ENCODE measurements around the gene PDZRN4. TPM values are rescaled to one million over a fixed set of nuclear protein-coding genes. Genes with fewer than 3 reads are reported as not detected.
"Not testable (repeated sequence)": the region's sequence is repeated elsewhere in the genome, so short reads cannot be mapped to it uniquely, and the experiment has no call there.

PDZRN4 gene
- total RNA-seq = not detected in 2 replicates

- Mint-ChIP-seq H3K36me3 (ENCODE audit: low read depth) (peaks cover 1% of the 10 kb centered on the region), H3K9me3 (no peaks in the 10 kb centered on the region), H3K4me3 (no peak within 1 kb of the TSS), H3K27me3 (peaks cover 36% of the 10 kb centered on the region), H3K27ac (no peak within 1 kb of the TSS), H3K4me1 (peaks cover 2% of the 10 kb centered on the region)
- DNase-seq = no peak
- intact Hi-C loops (cut with micrococcal nuclease) = no loop called here
These were observed at the start of gene PDZRN4 for GRCh38 chr12:41188058-41188840. Gene PDZRN4, plus strand, starts transcription at chr12:41188320.

- intact Hi-C loops (cut with micrococcal nuclease) = no loop called here
- Mint-ChIP-seq H3K4me1 (no peaks in the 10 kb centered on the region), H3K27me3 (no peaks in the 10 kb centered on the region), H3K9me3 (peaks cover 3% of the 10 kb centered on the region), H3K4me3 (no peak overlapping the region), H3K27ac (no peak overlapping the region), H3K36me3 (ENCODE audit: low read depth) (no peaks in the 10 kb centered on the region)
- DNase-seq = no peak
These were observed 48.0 kb upstream of the PDZRN4 start for GRCh38 chr12:41140117-41140516.

GRCh38 chr12:41141104-41141503 is 47.0 kb upstream of the PDZRN4 start:
- Mint-ChIP-seq H3K4me1 (no peaks in the 10 kb centered on the region), H3K9me3 (peaks cover 3% of the 10 kb centered on the region), H3K4me3 (no peak overlapping the region), H3K27ac (no peak overlapping the region), H3K27me3 (no peaks in the 10 kb centered on the region), H3K36me3 (ENCODE audit: low read depth) (no peaks in the 10 kb centered on the region)
- intact Hi-C loops (cut with micrococcal nuclease) = no loop called here
- DNase-seq = no peak

- Mint-ChIP-seq H3K27me3 (no peaks in the 10 kb centered on the region), H3K4me3 (no peak overlapping the region), H3K27ac (no peak overlapping the region), H3K36me3 (ENCODE audit: low read depth) (no peaks in the 10 kb centered on the region), H3K9me3 (peaks cover 3% of the 10 kb centered on the region), H3K4me1 (no peaks in the 10 kb centered on the region)
- DNase-seq = no peak
- intact Hi-C loops (cut with micrococcal nuclease) = no loop called here
These were observed 45.7 kb upstream of the PDZRN4 start for GRCh38 chr12:41142376-41142775.

GRCh38 chr12:41151793-41152192 is 36.3 kb upstream of the PDZRN4 start:
- Mint-ChIP-seq H3K4me1 (no peaks in the 10 kb centered on the region), H3K4me3 (no peak overlapping the region), H3K9me3 (no peaks in the 10 kb centered on the region), H3K27ac (no peak overlapping the region), H3K36me3 (ENCODE audit: low read depth) (no peaks in the 10 kb centered on the region), H3K27me3 (no peaks in the 10 kb centered on the region)
- intact Hi-C loops (cut with micrococcal nuclease) = no loop called here
- no peak for DNase-seq

GRCh38 chr12:41162461-41162860 is 25.7 kb upstream of the PDZRN4 start:
- intact Hi-C loops (cut with micrococcal nuclease) = no loop called here
- Mint-ChIP-seq H3K9me3 (peaks cover 4% of the 10 kb centered on the region), H3K4me3 (no peak overlapping the region), H3K4me1 (no peaks in the 10 kb centered on the region), H3K27ac (no peak overlapping the region), H3K36me3 (ENCODE audit: low read depth) (no peaks in the 10 kb centered on the region), H3K27me3 (no peaks in the 10 kb centered on the region)
- no peak for DNase-seq

- H3K4me1 Mint-ChIP-seq = no peaks in the 10 kb centered on the region
- DNase-seq = no peak
- no peaks in the 10 kb centered on the region for H3K36me3 Mint-ChIP-seq (ENCODE audit: low read depth)
- intact Hi-C loops (cut with micrococcal nuclease) = no loop called here
- no peaks in the 10 kb centered on the region for H3K9me3 Mint-ChIP-seq
- H3K4me3 Mint-ChIP-seq = no peak overlapping the region
- no peaks in the 10 kb centered on the region for H3K27me3 Mint-ChIP-seq
- no peak overlapping the region for H3K27ac Mint-ChIP-seq
These were observed 20.4 kb upstream of the PDZRN4 start for GRCh38 chr12:41167701-41168100.

- Mint-ChIP-seq H3K27ac (no peak overlapping the region), H3K27me3 (no peaks in the 10 kb centered on the region), H3K4me1 (no peaks in the 10 kb centered on the region), H3K4me3 (no peak overlapping the region), H3K36me3 (ENCODE audit: low read depth) (no peaks in the 10 kb centered on the region), H3K9me3 (no peaks in the 10 kb centered on the region)
- DNase-seq = no peak
- intact Hi-C loops (cut with micrococcal nuclease) = no loop called here
These were observed 13.5 kb upstream of the PDZRN4 start for GRCh38 chr12:41174602-41175001.

- H3K27me3 Mint-ChIP-seq; H3K9me3 Mint-ChIP-seq; DNase-seq; H3K4me1 Mint-ChIP-seq; H3K36me3 Mint-ChIP-seq (ENCODE audit: low read depth); H3K27ac Mint-ChIP-seq; intact Hi-C loops (cut with micrococcal nuclease); H3K4me3 Mint-ChIP-seq: not testable (repeated sequence)
These were observed 8.6 kb upstream of the PDZRN4 start for GRCh38 chr12:41179507-41179906.

- no peak for DNase-seq
- Mint-ChIP-seq H3K27ac (no peak overlapping the region), H3K27me3 (peaks cover 26% of the 10 kb centered on the region), H3K36me3 (ENCODE audit: low read depth) (peaks cover 1% of the 10 kb centered on the region), H3K9me3 (peaks cover 4% of the 10 kb centered on the region), H3K4me1 (peaks cover 2% of the 10 kb centered on the region), H3K4me3 (no peak overlapping the region)
- intact Hi-C loops (cut with micrococcal nuclease) = no loop called here
These were observed 3.3 kb upstream of the PDZRN4 start for GRCh38 chr12:41184864-41185263.

- Mint-ChIP-seq H3K4me1 (peaks cover 2% of the 10 kb centered on the region), H3K27me3 (peaks cover 34% of the 10 kb centered on the region), H3K9me3 (peaks cover 4% of the 10 kb centered on the region), H3K4me3 (no peak overlapping the region), H3K27ac (no peak overlapping the region), H3K36me3 (ENCODE audit: low read depth) (peaks cover 1% of the 10 kb centered on the region)
- DNase-seq = no peak
- intact Hi-C loops (cut with micrococcal nuclease) = no loop called here
These were observed 2.1 kb upstream of the PDZRN4 start for GRCh38 chr12:41186026-41186425.

- Mint-ChIP-seq H3K4me3 (no peak overlapping the region), H3K27ac (no peak overlapping the region), H3K36me3 (ENCODE audit: low read depth) (peaks cover 1% of the 10 kb centered on the region), H3K4me1 (peaks cover 2% of the 10 kb centered on the region), H3K27me3 (peaks cover 36% of the 10 kb centered on the region), H3K9me3 (no peaks in the 10 kb centered on the region)
- no peak for DNase-seq
- intact Hi-C loops (cut with micrococcal nuclease) = no loop called here
These were observed 798 bp downstream of the PDZRN4 start for GRCh38 chr12:41188841-41189394.

GRCh38 chr12:41189395-41190251 is 1.5 kb downstream of the PDZRN4 start:
- peaks cover 36% of the 10 kb centered on the region for H3K27me3 Mint-ChIP-seq
- peaks cover 1% of the 10 kb centered on the region for H3K36me3 Mint-ChIP-seq (ENCODE audit: low read depth)
- H3K4me3 Mint-ChIP-seq = no peak overlapping the region
- no peak overlapping the region for H3K27ac Mint-ChIP-seq
- H3K4me1 Mint-ChIP-seq = peaks cover 2% of the 10 kb centered on the region
- no peak for DNase-seq
- intact Hi-C loops (cut with micrococcal nuclease) = no loop called here
- no peaks in the 10 kb centered on the region for H3K9me3 Mint-ChIP-seq

GRCh38 chr12:41190338-41190737 is 2.2 kb downstream of the PDZRN4 start:
- Mint-ChIP-seq H3K27ac (no peak overlapping the region), H3K27me3 (peaks cover 36% of the 10 kb centered on the region), H3K9me3 (no peaks in the 10 kb centered on the region), H3K4me1 (peaks cover 2% of the 10 kb centered on the region), H3K4me3 (no peak overlapping the region), H3K36me3 (ENCODE audit: low read depth) (peaks cover 1% of the 10 kb centered on the region)
- DNase-seq = no peak
- intact Hi-C loops (cut with micrococcal nuclease) = no loop called here

Data from activated CD4-positive, alpha-beta T cell treated with anti-CD3 and anti-CD28 coated beads, Interleukin-2, amount 10 ng/mL, durations not matched to agents 24 days and 14 days (primary cell).